Fibroblast of skin of scalp (primary cell): ENCODE data around the gene IGSF22.
A peak's percentile ranks its signal among the peaks of the same experiment; 100 is the strongest.

Experiments
- DNase-seq: peaks from one replicate; pipeline ENCODE4 v3.0.0-alpha.2; 2013

IGSF22 gene

GRCh38 chr11:18713646-18714442, 12.1 kb downstream of the IGSF22 start:
- DNase-seq, result no peak

DNA sequence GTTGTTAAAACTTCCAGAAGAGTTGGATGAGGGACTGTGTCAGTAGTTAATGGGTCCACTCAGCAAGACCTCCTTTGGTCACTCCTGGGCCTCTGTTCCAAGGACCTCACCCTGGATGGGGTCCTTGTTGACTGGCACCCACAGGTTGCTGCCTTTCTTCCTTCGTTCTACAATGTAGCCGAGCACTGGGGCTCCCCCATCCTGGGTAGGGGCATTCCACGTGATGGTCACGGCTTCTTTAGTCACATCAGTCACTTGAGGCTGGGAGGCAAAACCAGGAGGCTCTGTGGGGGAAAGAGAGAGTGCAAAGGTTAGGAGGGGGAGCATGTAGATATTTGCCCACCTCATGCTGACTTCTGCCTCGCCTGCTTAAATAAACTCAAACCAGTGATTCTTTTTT, 15.4 kb downstream of the IGSF22 start:
- no peak for DNase-seq

DNA sequence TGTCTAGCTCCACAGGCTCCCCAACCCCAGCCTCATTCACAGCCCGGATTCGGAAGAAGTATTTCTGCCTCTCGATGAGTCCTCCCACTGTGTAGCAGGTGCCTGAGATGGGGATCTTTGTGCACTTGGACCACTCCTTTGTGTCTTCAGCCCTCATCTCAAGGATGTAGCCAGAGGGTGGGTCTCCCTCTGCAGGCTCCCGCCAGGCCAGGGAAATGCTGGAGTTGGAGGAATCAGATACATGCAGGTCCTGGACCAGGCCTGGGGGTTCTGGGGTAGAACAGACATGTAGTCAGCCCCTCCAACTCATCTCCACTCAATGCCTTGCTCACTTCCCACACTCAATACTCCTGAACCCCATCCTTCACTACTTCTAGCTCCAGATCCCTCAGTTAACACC, 16.6 kb downstream of the IGSF22 start:
- DNase-seq, result no peak

GRCh38 chr11:18707811-18708340, 18.1 kb downstream of the IGSF22 start:
- no peak for DNase-seq

GRCh38 chr11:18706330-18707243, 19.4 kb downstream of the IGSF22 start:
- DNase-seq, result peak; percentile 53

DNA sequence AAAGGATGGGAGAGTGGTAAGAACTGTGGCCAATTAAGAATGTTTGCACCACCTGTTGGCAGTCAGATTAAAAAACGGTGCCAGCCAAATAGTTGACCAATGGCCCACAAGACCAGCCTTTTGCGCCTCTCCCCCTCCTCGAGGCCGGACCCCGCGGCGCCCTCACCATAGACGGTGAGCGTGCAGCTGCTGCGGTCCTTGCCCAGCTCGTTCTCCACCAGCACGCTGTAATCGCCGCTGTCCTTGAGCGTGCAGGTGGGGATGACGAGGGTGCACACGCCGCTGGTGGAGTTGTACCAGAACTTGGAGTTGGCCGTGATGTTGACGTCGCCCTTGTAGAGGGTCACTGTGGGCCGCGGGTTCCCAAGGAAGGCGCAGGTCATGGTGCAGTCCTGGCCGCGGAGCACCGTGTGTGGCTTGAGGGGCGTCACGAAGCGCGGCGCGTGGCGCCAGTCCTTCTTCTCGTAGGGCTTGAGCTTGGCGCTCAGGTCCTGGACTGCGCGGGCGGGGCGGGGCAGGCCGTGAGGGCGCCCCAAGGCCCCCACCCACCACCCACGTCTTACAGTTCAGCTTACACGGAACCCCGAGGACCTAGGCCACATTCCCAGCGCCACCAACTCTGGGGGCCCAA, 20.2 kb downstream of the IGSF22 start:
- DNase-seq, result no peak

GRCh38 chr11:18704698-18705097, 21.3 kb downstream of the IGSF22 start:
- DNase-seq, result no peak

- no peak for DNase-seq
These were observed 21.8 kb downstream of the IGSF22 start for GRCh38 chr11:18704045-18704645.

DNA sequence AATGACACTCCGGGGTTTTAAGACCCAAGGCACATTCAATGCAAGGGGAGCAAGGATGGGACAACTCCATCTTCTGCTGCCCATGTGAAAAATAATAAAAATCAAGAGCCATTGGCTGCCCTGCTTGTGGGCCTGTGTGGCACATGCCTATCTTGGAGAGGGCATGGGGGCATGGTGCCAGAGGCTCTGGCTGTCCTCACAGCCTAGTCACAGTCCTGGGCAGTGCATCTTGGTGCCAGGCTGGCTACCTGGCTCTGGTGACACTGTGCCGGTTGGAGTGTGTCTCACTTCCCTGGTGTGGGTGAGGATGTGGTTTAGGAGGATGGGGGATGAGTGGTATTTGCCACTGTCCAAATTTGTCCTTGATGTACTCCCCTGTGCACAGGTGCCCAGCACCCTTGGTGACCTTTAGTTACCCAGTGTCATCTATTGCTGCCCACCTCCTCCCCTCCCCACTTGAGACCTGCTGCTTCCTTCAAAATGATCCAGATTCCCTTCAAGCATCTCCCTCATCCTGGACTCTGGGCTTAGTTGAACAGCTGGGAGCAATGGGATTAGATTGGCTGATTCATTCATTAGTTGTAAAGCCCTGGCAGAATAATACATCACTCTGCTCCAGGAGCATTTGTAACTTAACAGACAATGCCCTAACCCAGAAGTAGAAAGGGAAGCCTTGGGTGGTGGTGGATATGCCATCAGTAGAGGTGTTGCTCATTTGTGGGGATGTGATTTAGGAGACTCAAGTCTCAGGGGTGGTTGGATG, 22.8 kb downstream of the IGSF22 start:
- DNase-seq, result no peak

- no peak for DNase-seq
These were observed 24.3 kb downstream of the IGSF22 start for GRCh38 chr11:18701614-18702216.

- no peak for DNase-seq
These were observed 25.1 kb downstream of the IGSF22 start for GRCh38 chr11:18700872-18701271.

DNA sequence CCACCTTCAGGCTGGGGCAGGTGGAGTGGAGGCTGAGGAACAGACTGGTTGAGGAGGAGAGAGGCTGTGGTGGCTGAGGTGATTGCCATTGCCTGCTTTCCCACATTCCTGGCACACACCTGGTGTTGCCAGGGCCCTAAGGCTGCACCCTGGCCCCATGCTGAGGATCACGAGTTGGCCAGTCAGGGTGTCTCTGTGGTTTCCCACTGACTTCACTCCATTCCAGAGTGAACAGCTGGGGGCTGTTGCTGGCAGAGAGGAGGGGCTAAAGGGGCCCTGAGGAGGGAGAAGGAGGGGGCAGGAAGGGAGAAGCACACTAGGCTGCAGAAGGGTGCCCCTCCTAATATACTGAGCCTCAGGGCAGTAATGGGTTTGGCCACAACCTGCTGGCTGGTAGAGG, 25.6 kb downstream of the IGSF22 start:
- no peak for DNase-seq

- DNase-seq, result no peak
These were observed 26.1 kb downstream of the IGSF22 start for GRCh38 chr11:18699848-18700261.

DNA sequence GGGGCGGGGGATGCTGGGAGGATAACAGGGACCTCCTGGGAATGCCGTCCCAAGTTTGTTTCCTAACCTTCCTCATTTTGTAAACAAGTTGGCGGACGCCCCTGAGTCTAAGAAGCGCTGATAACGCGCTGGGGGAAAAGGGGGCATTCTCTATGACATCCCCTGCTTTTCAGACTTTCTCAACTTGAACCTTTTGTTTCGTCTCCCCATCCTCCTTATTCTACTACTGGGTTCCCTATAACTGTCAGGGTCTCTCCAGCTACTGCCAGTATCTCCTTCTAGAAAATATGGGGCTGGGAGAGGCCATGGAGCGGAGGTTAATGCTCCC, 26.8 kb downstream of the IGSF22 start:
- DNase-seq, result no peak

GRCh38 chr11:18698341-18699268, 27.4 kb downstream of the IGSF22 start, which contains the start of gene TMEM86A:
TSS of gene TMEM86A (plus strand) at chr11:18698779. CDS start at chr11:18698887, 108 bp downstream.
- DNase-seq, result peak; percentile 86

DNA sequence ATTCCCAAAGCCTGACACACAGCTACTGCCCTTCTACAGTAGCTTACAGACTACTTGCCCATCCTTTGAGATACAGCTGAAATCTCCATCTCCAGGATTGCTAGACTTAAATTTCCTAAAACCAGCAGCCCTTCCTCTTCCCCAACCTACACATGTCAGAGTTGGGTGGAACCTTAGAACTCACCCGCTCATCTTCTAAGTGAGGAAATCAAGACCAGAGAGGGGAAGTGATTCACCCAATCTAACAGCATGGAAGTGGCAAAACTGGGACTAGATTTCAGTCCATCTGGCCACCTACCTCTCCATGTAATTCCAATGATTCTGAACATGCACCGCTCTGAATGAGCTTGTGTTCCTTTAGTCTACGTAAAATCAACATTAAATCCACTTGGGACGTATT, 28.4 kb downstream of the IGSF22 start:
- no peak for DNase-seq

DNA sequence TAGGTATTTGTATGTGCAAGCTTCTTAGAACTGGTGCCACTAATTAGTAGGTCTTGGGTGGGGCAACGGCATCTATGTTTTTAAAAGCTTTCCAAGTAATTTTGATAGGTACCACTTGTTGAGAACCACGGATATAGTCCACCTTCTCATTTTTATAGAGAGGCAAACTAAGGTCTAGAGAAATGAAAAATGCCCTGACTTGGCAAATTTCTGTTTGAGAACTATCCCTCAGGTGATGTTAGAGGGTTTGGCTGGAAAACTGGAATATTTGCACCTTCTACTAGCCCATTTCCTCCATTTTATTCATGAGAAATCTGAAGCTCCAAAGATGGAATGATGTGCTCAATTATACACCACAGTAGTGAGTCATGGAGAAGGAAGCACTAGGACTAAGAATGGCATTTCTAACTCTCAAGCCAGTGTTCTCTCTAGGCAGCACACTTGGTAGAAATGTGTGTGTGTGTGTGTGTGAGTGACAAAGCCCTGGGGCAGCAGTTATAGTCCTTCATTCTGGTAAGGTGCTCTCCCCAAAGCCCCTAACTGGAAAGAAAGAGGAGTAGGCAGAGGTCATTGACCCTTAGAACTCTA, 29.3 kb downstream of the IGSF22 start:
- DNase-seq, result peak; percentile 55

- DNase-seq, result peak; percentile 16
These were observed 32.8 kb downstream of the IGSF22 start for GRCh38 chr11:18692941-18693760.
